ENCODE results near the gene SNN. TPM values are rescaled to one million over a fixed set of nuclear protein-coding genes. Genes with fewer than 3 reads are reported as not detected.

Gene SNN
- total and polyA plus RNA-seq, 2 of the 4 experiments (the other 2 are of a cell fraction) = 10.0 to 13.0 TPM

DNA sequence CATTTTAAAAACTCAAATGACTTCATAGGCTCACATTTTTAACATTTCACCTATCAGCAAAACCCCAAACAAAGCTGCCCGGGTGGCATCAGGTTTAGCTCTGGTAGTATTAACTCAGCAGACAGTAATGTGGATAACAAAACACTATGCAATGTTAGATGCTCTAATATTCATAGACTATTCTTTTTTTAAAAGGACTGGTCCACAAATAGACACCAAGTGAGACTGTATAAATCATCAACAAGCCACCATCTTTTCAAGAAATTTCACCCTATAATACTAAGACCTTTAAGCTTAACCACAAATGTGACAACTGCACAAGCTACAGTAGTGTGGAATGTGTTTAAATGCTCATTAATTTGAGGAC lies 20.2 kb downstream of the SNN start:
- Histone ChIP-seq H4K91ac (ENCODE audit: insufficient read depth, low read depth, low read length) (no peak overlapping the region), H2AFZ (replicated peaks; ENCODE audit: low read length, poor library complexity) (no peak overlapping the region), H3K9ac (ENCODE audit: low read depth, low read length) (no peak overlapping the region), H3K4me1 (ENCODE audit: control insufficient read depth, insufficient read depth, low read length) (peaks cover 11% of the 10 kb centered on the region), H3K36me3 (ENCODE audit: control insufficient read depth, insufficient read depth, low read length) (peaks cover 33% of the 10 kb centered on the region), H3K56ac (ENCODE audit: extremely low read depth, insufficient read depth, low read length) (no peak overlapping the region), H2AK5ac (ENCODE audit: low read depth, low read length) (no peak overlapping the region), H2AK9ac (replicated peaks; ENCODE audit: low read depth, low read length, poor library complexity) (no peak overlapping the region), H2BK5ac (ENCODE audit: low read depth, low read length, poor library complexity, severe bottlenecking) (no peak overlapping the region), H4K20me1 (ENCODE audit: insufficient read depth, low read length) (peaks cover 25% of the 10 kb centered on the region), H2BK20ac (ENCODE audit: low read depth, low read length) (no peak overlapping the region), H3K9me1 (ENCODE audit: insufficient read depth, low read length) (peaks cover 9% of the 10 kb centered on the region), H2BK120ac (ENCODE audit: low read depth, low read length) (no peak overlapping the region), H4K5ac (ENCODE audit: low read depth, low read length) (no peak overlapping the region), H3K27ac (ENCODE audit: insufficient read depth, low read length) (no peak overlapping the region), H3K23ac (ENCODE audit: low read depth, low read length) (no peak overlapping the region), H3K4me2 (ENCODE audit: low read depth, low read length) (no peak overlapping the region), H3K9me3 (ENCODE audit: control insufficient read depth, insufficient read depth, low read length) (no peaks in the 10 kb centered on the region), H3K4ac (ENCODE audit: low read depth, low read length) (no peak overlapping the region), H2BK15ac (ENCODE audit: low read depth, low read length) (no peak overlapping the region), H3K27me3 (ENCODE audit: control insufficient read depth, insufficient read depth, low read length) (no peaks in the 10 kb centered on the region), H3K18ac (ENCODE audit: low read depth, low read length) (no peak overlapping the region), H3K79me1 (ENCODE audit: low read depth in 1 of 2, low read length in 2 of 2) (peaks cover 25 to 65% of the 10 kb centered on the region in 2 experiments), H3K4me3 (ENCODE audit: insufficient read depth, low read depth, low read length) (no peak overlapping the region), H4K8ac (ENCODE audit: low read depth in 2 of 2, low read length in 2 of 2) (no peak overlapping the region), H3K14ac (replicated peaks; ENCODE audit: low read depth, low read length) (no peak overlapping the region)
- in situ Hi-C loops (cut with MboI; ENCODE audit: low sequenced_read_pairs) (no loop called here), dilution Hi-C loops (cut with HindIII; ENCODE audit: low sequenced_read_pairs, unreplicated experiment) (no loop called here), intact Hi-C loops (cut with micrococcal nuclease) (no loop called here)
- TF ChIP-seq POLR2A (IDR thresholded peaks at IDR 0.05; ENCODE audit: low read depth, low read length) = no peak
- TF ChIP-seq BHLHE40 (IDR thresholded peaks at IDR 0.05; ENCODE audit: low read depth, low read length) = no peak
- TF ChIP-seq, protein P1, sequence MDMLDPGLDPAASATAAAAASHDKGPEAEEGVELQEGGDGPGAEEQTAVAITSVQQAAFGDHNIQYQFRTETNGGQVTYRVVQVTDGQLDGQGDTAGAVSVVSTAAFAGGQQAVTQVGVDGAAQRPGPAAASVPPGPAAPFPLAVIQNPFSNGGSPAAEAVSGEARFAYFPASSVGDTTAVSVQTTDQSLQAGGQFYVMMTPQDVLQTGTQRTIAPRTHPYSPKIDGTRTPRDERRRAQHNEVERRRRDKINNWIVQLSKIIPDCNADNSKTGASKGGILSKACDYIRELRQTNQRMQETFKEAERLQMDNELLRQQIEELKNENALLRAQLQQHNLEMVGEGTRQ (IDR thresholded peaks at IDR 0.05; ENCODE audit: low read depth, low read length) = no peak
- TF ChIP-seq, protein P2, sequence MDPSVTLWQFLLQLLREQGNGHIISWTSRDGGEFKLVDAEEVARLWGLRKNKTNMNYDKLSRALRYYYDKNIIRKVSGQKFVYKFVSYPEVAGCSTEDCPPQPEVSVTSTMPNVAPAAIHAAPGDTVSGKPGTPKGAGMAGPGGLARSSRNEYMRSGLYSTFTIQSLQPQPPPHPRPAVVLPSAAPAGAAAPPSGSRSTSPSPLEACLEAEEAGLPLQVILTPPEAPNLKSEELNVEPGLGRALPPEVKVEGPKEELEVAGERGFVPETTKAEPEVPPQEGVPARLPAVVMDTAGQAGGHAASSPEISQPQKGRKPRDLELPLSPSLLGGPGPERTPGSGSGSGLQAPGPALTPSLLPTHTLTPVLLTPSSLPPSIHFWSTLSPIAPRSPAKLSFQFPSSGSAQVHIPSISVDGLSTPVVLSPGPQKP (IDR thresholded peaks at IDR 0.05; ENCODE audit: borderline replicate concordance, low read depth, low read length) = no peak
- no peak for TF ChIP-seq RAD21 (IDR thresholded peaks at IDR 0.05; ENCODE audit: low read length)
- TF ChIP-seq MXI1 (IDR thresholded peaks at IDR 0.05; ENCODE audit: borderline replicate concordance, low read depth, low read length) = no peak
- no peak for TF ChIP-seq RCOR1 (IDR thresholded peaks at IDR 0.05; ENCODE audit: insufficient replicate concordance, low read length)
- no peak for TF ChIP-seq FOS (IDR thresholded peaks at IDR 0.05; ENCODE audit: low read depth, low read length)
- no peak for TF ChIP-seq CHD1 (IDR thresholded peaks at IDR 0.05; ENCODE audit: low read depth, low read length)
- TF ChIP-seq NFE2L2 (IDR thresholded peaks at IDR 0.05; ENCODE audit: low read depth, low read length) = no peak
- TF ChIP-seq MAFK (IDR thresholded peaks at IDR 0.05; ENCODE audit: low read depth, low read length) = no peak
- TF ChIP-seq, protein P3, sequence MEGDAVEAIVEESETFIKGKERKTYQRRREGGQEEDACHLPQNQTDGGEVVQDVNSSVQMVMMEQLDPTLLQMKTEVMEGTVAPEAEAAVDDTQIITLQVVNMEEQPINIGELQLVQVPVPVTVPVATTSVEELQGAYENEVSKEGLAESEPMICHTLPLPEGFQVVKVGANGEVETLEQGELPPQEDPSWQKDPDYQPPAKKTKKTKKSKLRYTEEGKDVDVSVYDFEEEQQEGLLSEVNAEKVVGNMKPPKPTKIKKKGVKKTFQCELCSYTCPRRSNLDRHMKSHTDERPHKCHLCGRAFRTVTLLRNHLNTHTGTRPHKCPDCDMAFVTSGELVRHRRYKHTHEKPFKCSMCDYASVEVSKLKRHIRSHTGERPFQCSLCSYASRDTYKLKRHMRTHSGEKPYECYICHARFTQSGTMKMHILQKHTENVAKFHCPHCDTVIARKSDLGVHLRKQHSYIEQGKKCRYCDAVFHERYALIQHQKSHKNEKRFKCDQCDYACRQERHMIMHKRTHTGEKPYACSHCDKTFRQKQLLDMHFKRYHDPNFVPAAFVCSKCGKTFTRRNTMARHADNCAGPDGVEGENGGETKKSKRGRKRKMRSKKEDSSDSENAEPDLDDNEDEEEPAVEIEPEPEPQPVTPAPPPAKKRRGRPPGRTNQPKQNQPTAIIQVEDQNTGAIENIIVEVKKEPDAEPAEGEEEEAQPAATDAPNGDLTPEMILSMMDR (conservative IDR thresholded peaks at IDR 0.05; ENCODE audit: low read depth, low read length) = no peak
- WGBS, 2 experiments (ENCODE audit: extremely low coverage in 2 of 2, insufficient read length in 1 of 2) = no CpG with 5 or more reads among the region's 1 CpG
- DNase-seq = no peak
- BruUV-seq (replicated peaks) = no TSS peak
- ChIA-PET CTCF (no interaction called here), POLR2A (ENCODE audit: unreplicated experiment) (interaction anchor here (0.6 kb wide), 2 partner anchors 8 to 54 kb away, joined by 3 to 4 read pairs; partner anchors contain the start of gene TXNDC11)
- ATAC-seq (ENCODE audit: low read depth) = no peak
